VCaP (cell line): ENCODE data around the gene CTNNA3.

Source experiments
- H3K27ac ChIP-seq: fragments of 450-650 bp; 2 replicates; pipeline ENCODE4 v1.5.1; 2017
- CTCF ChIP-seq: fragments of 450-650 bp; conservative IDR thresholded peaks from 2 replicates; pipeline ENCODE4 v1.5.1; 2017; ENCODE audit warnings: mild to moderate bottlenecking, moderate library complexity

CTNNA3 gene

GRCh38 chr10:66472156-66472555 is 1223.8 kb downstream of the CTNNA3 start:
- H3K27ac ChIP-seq, result no peak overlapping the region
- TF ChIP-seq CTCF, result no peak

- H3K27ac ChIP-seq, result no peak overlapping the region
- no peak for TF ChIP-seq CTCF
These were observed 1229.0 kb downstream of the CTNNA3 start for GRCh38 chr10:66467042-66467441.

GRCh38 chr10:66466622-66467021 is 1229.4 kb downstream of the CTNNA3 start:
- no peak for TF ChIP-seq CTCF
- no peak overlapping the region for H3K27ac ChIP-seq

GRCh38 chr10:66463611-66464010 is 1232.4 kb downstream of the CTNNA3 start:
- no peak for TF ChIP-seq CTCF
- no peak overlapping the region for H3K27ac ChIP-seq

GRCh38 chr10:66457629-66458028 is 1238.4 kb downstream of the CTNNA3 start:
- H3K27ac ChIP-seq, result no peak overlapping the region
- no peak for TF ChIP-seq CTCF

GRCh38 chr10:66455304-66455703 is 1240.7 kb downstream of the CTNNA3 start:
- peak; percentile 45 for TF ChIP-seq CTCF
- no peak overlapping the region for H3K27ac ChIP-seq

- no peak for TF ChIP-seq CTCF
- H3K27ac ChIP-seq, result no peak overlapping the region
These were observed 1255.4 kb downstream of the CTNNA3 start for GRCh38 chr10:66440568-66440967.

GRCh38 chr10:66414943-66415342 is 1281.1 kb downstream of the CTNNA3 start:
- no peak overlapping the region for H3K27ac ChIP-seq
- no peak for TF ChIP-seq CTCF
